Tibial nerve (tissue), 4 donors: ENCODE data around the gene RPN2. TPM values are rescaled to one million over a fixed set of nuclear protein-coding genes. Genes with fewer than 3 reads are reported as not detected.

Experiments used
- DNase-seq, 2 donors: peaks; one replicate each; pipeline ENCODE4 v3.0.0-alpha.2; 2019; ENCODE audit warnings: low spot score in 2 of 2
- H3K27ac ChIP-seq, 4 donors: fragments of 200-600 bp; sonication (generic) in 3 of 4; one replicate each; pipeline ENCODE4 v1.5.1; 2017 to 2019; ENCODE audit warnings: mild to moderate bottlenecking in 1 of 4
- H3K27me3 ChIP-seq, 2 donors: fragments of 200-600 bp; sonication (generic) in 1 of 2; one replicate each; pipeline versions ENCODE4 v1.5.1 to v1.6.0; 2017 to 2019
- H3K36me3 ChIP-seq, 3 donors: fragments of 200-600 bp; sonication (generic); one replicate each; pipeline ENCODE4 v1.5.1; 2018 to 2019
- H3K4me1 ChIP-seq, 4 donors: fragments of 200-600 bp; sonication (generic) in 3 of 4; one replicate each; pipeline ENCODE4 v1.5.1; 2017 to 2019
- H3K4me3 ChIP-seq, 4 donors: fragments of 200-600 bp; sonication (generic) in 3 of 4; one replicate each; pipeline ENCODE4 v1.5.1; 2017 to 2019; ENCODE audit warnings: mild to moderate bottlenecking in 1 of 4, moderate library complexity in 1 of 4
- H3K9me3 ChIP-seq, 4 donors: fragments of 200-600 bp; sonication (generic) in 3 of 4; one replicate each; pipeline ENCODE4 v1.5.1; 2017 to 2019
- CTCF ChIP-seq, 5 experiments: fragments of 200-600 bp in 3 of 5; fragments of 450-650 bp in 2 of 5; sonication (generic) in 3 of 5; IDR thresholded peaks; one replicate each; pipeline ENCODE4 v1.5.1; 2016 to 2019; ENCODE audit warnings: antibody characterized with exemption in 5 of 5, mild to moderate bottlenecking in 3 of 5, moderate library complexity in 2 of 5
- EP300 ChIP-seq, 2 donors: sonication (generic); formaldehyde crosslinking; IDR thresholded peaks; one replicate each; pipeline ENCODE4 v1.6.1; 2017; ENCODE audit warnings: antibody characterized with exemption in 2 of 2, mild to moderate bottlenecking in 1 of 2
- POLR2A ChIP-seq, 2 donors: fragments of 450-650 bp; IDR thresholded peaks; one replicate each; pipeline ENCODE4 v1.6.1; 2017; ENCODE audit warnings: antibody characterized with exemption in 2 of 2, mild to moderate bottlenecking in 2 of 2, moderate library complexity in 2 of 2
- WGBS, 2 donors: methylation state at CpG; one replicate each; pipeline ENCODE4 v1.1.5; 2018; 5-methylcytosine and 5-hydroxymethylcytosine counted together
- total RNA-seq, 4 donors: library from RNA; depleted of rRNA; stranded (reverse); fragments of >200 nt; gene quantifications; one replicate each; pipeline ENCODE4 v1.1.0, GENCODE V29; 2016

Gene RPN2
- total RNA-seq, 4 donors from 2014 or later: 87.7 to 124 (median 101) TPM

GRCh38 chr20:37270576-37271420, 91.7 kb downstream of the RPN2 start:
- Histone ChIP-seq H3K4me3 (no peak overlapping the region), H3K4me1 (peaks cover 0 to 21% (median 2%) of the 10 kb centered on the region in 4 donors), H3K9me3 (no peaks in the 10 kb centered on the region), H3K27me3 (no peaks in the 10 kb centered on the region), H3K27ac (peak overlapping the region in 1 of 4 donors; percentile 50), H3K36me3 (no peaks in the 10 kb centered on the region)
- 78 to 83% methylated on average over 12 of the region's 12 CpGs for WGBS, 2 donors
- TF ChIP-seq POLR2A (IDR thresholded peaks at IDR 0.05) (no peak), EP300 (IDR thresholded peaks at IDR 0.05) (no peak)
- DNase-seq: no peak

- no peak for DNase-seq
- Histone ChIP-seq H3K36me3 (no peaks in the 10 kb centered on the region), H3K4me1 (peaks cover 0 to 24% (median 3%) of the 10 kb centered on the region in 4 donors), H3K9me3 (no peaks in the 10 kb centered on the region), H3K27ac (no peak overlapping the region), H3K27me3 (no peaks in the 10 kb centered on the region), H3K4me3 (no peak overlapping the region)
- WGBS, 2 donors: 85 to 94% methylated on average over 3 of the region's 3 CpGs
- TF ChIP-seq EP300 (IDR thresholded peaks at IDR 0.05): no peak
- TF ChIP-seq POLR2A (IDR thresholded peaks at IDR 0.05): no peak
- no peak for TF ChIP-seq CTCF (IDR thresholded peaks at IDR 0.05)
These were observed 92.3 kb downstream of the RPN2 start for GRCh38 chr20:37271421-37271768.

GRCh38 chr20:37273988-37274387, 94.9 kb downstream of the RPN2 start:
- no peak for DNase-seq
- no peak overlapping the region for H3K4me3 ChIP-seq
- H3K9me3 ChIP-seq: no peaks in the 10 kb centered on the region
- H3K36me3 ChIP-seq: no peaks in the 10 kb centered on the region
- no peak overlapping the region for H3K27ac ChIP-seq
- H3K27me3 ChIP-seq: no peaks in the 10 kb centered on the region
- TF ChIP-seq POLR2A (IDR thresholded peaks at IDR 0.05) (no peak), CTCF (IDR thresholded peaks at IDR 0.05) (no peak), EP300 (IDR thresholded peaks at IDR 0.05) (no peak)
- WGBS, 2 donors: 68 to 76% methylated on average over 1 of the region's 1 CpG
- peaks cover 0 to 35% (median 10%) of the 10 kb centered on the region in 4 donors for H3K4me1 ChIP-seq

- TF ChIP-seq POLR2A (IDR thresholded peaks at IDR 0.05) (no peak), EP300 (IDR thresholded peaks at IDR 0.05) (peak in 1 of 2 donors; percentile 14), CTCF (IDR thresholded peaks at IDR 0.05) (no peak)
- no peaks in the 10 kb centered on the region for H3K27me3 ChIP-seq
- H3K9me3 ChIP-seq: no peaks in the 10 kb centered on the region
- H3K27ac ChIP-seq: peak overlapping the region in 2 of 4 donors; percentile 23 to 56
- no peak overlapping the region for H3K4me3 ChIP-seq
- H3K4me1 ChIP-seq: peaks cover 0 to 31% (median 10%) of the 10 kb centered on the region in 4 donors
- H3K36me3 ChIP-seq: no peaks in the 10 kb centered on the region
- WGBS, 2 donors: 45 to 56% methylated on average over 5 of the region's 5 CpGs
- no peak for DNase-seq
These were observed 95.9 kb downstream of the RPN2 start for GRCh38 chr20:37274851-37275524.

- peak in 1 of 2 donors; percentile 10 for TF ChIP-seq EP300 (IDR thresholded peaks at IDR 0.05)
- no peak for TF ChIP-seq POLR2A (IDR thresholded peaks at IDR 0.05)
- TF ChIP-seq CTCF (IDR thresholded peaks at IDR 0.05): peak in 4 of 5 experiments; percentile 19 to 41 (median 26)
- WGBS, 2 donors: 18 to 19% methylated on average over 15 of the region's 15 CpGs
- Histone ChIP-seq H3K4me3 (no peak overlapping the region), H3K9me3 (no peaks in the 10 kb centered on the region), H3K27me3 (no peaks in the 10 kb centered on the region), H3K4me1 (peaks cover 0 to 24% (median 10%) of the 10 kb centered on the region in 4 donors), H3K27ac (peak overlapping the region; percentile 23 to 49 (median 48)), H3K36me3 (no peaks in the 10 kb centered on the region)
- DNase-seq: peak in 1 of 2 donors; percentile 36
These were observed 97.5 kb downstream of the RPN2 start for GRCh38 chr20:37276494-37277252.
